ELF-1 (cell line): ENCODE measurements around the gene NFIB.

Experiments
- DNase-seq: peaks from one replicate; pipeline ENCODE4 v3.0.0-alpha.2; 2016; ENCODE audit warnings: low read depth, low spot score

Gene NFIB

DNA sequence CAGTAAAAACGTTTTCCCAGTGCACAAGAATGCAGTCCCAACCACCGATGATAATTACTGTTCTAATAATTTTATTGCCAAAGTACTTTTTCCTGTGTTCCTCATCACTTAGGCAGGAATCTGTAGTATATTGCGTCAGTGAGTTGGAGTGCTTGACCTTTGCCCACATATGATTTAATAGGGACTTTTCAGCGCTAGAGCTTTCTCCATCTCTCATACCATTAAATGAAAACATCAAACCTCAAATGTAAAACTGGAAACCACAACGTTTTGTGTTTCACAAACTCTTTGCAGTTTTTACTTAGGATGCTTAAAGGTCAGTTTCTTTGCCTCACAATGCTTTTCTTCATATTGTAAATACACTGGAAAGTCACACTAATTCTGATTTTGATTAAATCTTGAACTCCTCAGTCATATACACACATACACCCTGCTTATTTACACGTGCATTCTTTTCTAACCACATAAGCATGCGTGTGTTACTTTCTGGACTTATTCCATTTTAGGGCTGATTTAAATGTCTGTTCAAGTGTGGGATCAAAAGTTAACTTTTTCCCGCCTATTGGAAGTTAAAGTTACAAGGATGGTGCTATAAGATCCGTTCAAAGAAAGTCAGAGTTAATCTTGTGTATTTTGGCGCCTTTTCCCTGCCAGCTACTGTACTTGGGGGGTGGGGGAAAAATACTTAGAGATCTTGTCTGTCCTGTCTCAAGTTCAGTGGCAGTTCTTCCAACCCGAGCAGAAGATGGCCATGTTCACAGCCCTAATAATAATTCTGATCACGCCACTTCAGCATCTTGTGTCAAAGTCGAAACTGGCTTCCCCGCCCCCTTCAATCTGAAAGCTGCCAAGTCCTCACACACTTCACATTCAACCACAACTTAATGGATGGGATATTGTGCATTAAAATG is 6.6 kb upstream of the NFIB start:
- no peak for DNase-seq

DNA sequence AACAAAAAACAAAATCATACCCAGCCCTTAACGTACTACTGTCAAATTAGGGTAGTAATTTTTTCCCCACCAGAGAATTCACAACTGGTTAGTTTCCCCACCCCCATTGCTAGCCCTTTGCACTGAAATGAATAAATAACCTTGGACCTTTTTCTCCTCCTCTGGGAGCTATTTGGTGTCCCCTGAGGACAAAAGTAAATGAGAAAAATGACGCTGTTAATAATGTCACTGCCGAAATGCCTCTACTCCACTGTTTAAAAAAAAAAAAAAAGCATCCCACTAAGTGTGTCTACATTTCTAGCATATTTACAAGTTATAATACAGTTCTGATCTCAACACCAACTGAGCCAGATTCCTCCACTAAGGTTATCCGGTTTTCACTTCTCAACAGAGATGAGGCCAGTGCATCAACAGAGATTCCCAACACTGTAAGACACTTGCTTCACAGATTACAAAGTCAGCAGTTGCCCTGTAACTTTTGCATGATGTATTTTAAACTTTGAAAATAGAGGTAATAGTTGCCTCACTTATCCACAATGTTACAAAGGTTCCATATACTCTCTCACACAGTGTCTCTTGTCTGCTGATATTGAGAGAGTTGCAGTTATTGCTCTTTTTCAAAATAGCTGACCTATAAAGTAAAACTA is 5.1 kb upstream of the NFIB start:
- no peak for DNase-seq

DNA sequence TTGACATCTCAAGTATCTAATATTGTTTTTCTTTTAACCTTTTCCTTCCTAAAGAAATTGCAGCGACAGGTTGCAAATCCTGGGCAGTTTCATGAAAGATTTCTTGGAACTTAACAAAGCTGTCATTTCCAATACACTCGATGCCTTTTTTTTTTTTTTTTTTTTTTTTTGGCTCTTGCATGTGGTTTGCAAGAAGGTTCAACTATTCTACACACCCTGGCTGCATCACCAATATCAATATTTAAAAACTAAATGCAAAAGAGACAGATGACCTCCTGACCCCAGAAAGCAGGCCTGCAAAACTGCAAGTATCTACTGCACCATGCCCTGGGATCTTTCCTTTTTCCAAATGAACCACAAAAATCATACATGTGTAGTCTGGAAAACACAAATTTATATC is 4.4 kb upstream of the NFIB start:
- DNase-seq = no peak

DNA sequence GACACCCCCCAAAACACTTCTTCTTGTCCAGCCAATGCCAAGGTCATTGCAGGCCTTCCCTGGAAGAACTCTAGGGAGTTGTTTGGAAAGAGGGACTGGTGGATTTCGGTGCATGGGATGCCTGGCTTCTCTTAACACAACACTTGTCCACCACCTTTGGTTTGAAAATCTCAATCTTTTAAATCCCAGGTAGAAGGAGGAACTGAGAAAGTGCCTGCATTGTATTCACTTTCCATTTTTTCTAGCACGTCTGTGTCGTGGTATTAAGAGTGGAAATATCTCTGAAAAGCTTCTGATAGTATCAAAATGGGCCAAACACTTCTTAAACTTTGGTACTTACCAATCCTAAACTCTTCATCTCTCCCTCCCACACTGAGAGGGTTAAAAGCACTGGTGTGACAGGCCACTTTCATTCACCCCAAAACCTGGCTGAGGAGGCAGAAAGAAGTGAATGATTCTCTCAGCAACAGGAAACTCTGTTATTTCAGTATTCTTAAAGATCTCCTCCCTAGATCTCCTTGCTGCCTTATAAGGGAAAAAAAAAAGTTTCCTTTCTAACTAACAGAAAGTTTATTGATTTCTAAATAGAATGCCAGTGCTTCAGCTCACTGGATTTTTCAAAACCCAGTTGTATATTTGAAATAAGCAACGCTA is 3.9 kb upstream of the NFIB start:
- no peak for DNase-seq

DNA sequence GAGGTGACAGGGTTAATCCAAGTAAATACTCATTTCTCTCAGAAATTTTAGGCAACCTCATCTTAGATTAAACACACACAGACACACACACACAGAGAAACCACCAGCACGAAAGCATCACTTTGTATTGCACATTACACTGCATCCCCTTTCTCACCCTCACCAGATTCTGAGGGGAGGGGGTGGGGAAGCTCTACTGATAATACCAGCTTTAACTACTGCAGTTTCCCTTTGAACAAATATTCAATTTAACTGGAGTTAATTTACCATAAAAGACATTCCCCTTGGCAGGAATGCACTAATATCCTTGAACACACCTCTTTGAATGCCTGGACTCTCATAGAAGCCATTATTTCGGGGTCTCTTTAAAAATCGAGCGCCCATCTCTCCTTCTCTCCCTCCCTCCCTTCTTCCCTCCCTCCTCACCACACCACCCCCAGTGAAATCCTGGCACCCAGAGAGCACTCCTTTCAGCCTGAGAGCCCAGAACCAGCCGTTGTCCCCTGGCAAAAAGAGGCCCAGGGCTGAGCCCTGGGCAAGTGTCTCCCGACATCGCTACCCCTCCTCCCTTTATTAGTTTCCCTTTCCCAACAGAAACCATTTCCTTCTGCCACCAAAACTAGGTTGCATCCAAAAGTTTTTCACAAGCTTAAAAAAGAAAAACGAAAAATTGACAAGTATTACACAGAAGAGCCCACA is 2.8 kb upstream of the NFIB start:
- no peak for DNase-seq

DNA sequence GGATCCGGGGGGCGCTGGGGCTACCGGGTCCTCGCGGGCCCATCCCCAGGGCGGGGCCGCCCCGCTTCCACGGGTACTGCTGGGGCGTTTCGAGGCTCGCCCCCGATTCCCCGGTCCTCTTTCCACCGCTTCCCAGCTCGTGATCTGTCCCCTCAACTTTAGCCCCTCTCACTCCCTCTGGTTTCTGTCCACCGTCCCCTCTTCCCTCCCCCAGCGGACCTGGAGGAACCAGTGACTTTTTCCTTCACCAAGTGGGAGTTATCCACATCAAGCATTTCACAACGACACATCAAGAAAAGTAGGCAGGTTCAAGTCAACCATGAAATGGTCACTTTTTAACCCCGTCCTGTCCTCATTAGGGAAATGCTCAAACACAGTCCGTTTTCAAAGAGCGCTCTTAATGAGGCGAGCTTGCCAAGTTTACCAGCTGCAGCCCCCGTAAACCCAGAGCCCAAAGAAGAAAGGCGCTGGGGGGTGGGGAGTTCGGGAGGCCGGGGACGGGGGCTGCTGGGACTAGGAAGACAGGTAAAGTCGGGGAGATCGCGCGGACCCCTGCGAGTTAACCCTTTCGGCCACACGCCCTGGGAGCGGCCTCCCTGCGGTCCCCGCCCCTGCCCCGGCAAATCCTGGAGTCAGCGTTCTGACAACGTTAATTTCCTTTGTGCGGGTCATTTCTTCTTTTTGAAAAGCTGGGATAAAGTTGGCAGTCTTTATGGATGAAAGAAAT is 2.1 kb upstream of the NFIB start:
- DNase-seq = peak; percentile 53

DNA sequence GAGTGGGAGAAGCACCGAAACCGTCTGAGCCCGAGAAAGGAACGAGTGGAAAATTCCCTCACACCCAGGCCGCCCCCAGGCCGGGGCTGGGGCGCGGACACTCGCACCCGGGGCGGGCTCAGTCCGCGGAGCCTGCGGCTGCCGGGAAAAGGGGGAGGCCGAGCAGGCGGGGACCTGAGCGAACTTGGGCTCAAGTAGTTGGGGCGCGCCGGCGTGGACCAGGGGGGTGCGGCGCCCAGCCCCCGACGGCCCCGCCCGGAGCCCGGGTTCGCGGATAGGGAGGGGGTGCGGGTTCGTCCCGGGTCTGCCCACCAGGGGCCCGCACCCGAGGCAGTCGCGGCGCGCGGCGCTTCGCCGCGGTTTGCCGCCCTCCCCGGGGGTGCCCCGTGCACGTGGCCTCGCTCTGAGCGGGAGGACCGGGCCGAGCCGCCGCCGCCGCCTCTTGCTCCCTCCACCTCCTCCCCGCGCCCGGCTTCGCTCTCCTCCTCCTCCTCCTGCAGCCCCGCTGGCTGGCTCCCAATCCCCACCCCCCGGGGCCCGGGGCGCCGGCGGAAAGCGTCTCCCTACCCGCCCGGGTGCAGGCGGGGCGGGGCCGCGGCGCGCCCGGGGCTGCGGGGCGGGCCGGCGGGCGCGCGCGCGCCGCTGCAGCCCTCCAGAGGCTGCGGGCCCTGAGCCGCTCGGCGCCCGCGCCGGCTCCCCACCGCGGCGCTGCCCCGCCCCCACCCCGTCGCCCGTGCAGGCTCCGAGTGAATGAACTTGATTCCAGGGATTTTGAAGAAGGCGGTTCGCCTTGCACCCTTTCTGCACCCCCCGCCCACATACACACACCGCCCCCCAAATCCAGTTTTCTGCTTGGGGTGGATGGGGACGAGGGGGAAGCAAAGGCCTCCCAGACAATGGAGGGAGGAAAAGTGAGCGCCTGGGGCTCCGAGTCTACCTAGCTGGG is 1.3 kb upstream of the NFIB start:
- peak; percentile 50 for DNase-seq

DNA sequence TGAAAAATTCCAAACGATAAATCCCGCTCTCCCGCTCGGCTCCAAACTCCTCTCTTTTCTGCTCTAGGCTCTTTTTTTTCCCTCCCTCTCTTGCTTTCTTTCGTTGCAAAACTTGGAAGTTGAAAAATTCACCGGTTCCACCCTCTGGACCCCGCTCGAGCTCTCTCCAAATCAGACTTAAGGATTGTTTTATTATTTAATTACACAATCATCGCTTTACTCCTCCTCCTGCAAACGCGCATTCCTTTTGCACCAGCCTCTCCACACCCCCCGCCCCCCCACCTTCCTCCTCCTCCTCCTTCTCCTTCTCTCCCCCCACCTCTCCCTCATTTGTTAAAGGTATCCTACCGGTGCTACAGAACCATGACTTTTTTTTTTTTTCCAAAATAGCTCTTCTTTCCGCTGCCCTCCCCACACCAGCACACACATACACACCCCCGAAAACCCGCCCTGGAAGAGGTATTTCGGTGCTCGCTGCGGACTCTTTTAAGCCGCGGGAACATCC is 535 bp upstream of the NFIB start:
- peak; percentile 56 for DNase-seq

DNA sequence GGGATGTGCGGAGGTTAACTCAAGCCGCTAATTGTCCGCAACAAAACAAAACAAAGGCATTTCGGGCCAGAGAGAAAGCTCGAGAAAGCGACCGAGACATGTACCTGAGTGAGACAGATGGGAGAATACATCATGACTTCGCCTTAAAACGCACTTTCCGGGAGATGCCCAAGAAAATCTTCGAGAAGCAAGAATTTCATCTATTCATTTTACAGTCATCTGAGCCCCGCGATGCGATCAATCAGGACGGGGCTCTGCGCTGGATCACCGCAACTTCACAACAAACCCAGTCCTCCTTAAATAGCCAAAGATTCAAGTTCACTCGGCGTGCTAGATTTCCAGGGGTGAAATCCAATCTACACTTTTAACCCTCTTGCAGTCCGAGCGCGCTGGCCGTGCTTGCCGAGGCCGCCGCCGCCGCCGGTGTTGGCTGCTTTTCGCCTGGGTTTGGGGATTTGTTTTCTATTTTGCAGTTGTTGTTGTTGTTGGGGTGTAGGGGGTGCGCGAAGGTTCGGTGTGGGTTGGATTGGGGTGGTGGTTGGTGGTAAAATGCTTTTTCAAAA is 482 bp downstream of the NFIB start:
- DNase-seq = peak; percentile 52

DNA sequence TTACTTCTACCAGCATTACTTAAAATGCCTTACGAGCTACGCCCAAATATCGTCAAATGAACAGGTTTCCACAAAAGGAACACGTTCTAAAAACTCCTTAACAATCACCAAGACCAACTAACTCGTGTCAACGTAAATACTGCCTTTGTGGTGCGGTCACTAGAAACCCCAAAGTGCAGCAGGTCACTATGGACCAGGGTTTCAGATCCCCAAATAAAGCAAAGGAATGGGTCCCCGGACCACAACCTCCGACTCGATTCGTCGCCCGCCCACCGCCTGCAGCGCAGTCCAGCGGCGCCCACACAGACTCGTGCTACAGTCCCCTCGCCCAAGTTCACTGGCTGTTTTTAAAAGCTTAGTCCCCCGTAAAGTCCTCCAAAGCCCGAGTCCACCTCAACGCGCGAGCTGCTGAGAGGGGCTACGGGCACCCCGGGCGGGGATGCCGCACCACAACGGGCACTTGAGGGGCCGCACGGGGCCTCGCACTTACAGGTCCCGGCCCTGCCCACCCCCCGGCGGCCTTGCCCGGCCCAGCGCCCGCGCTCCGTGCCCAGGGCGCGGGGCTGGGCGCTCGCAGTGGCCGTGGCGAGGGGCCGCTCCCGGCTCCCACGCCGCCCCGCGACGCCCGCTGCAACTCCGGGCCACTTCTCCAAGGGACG is 1.1 kb downstream of the NFIB start:
- peak; percentile 44 for DNase-seq

DNA sequence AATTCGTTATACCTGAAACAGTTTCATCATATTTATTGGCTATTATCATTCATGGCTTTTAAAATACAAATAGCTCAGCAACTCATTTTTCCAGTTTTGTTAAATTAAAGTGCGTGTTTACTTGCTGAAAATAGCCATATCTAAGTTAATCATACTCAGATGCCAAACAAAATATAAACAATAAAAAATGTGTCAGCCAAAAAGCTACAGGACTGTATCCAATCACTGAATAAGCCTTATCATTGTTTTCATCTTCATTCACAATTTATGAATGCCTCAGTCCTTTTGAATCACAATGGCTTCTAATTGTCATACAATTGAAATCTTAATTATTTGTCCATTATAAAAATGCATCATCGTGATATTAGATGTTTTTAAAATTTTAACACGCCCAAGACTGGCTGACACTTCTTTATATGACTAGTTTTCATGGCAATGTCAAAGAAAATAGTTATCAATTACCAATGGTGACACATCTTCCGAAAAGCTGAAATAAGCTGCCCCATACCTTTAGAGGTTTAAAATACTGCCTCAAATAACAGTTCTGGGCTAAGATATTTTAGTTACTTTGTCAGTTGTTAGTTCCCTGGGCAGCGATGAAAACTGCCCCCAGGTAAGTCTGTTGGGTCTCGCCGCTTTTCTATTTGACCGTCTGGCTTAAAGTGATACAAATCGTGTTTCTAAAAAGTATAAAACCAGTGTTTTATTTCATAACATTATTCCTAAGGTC is 1.8 kb downstream of the NFIB start:
- DNase-seq = no peak

DNA sequence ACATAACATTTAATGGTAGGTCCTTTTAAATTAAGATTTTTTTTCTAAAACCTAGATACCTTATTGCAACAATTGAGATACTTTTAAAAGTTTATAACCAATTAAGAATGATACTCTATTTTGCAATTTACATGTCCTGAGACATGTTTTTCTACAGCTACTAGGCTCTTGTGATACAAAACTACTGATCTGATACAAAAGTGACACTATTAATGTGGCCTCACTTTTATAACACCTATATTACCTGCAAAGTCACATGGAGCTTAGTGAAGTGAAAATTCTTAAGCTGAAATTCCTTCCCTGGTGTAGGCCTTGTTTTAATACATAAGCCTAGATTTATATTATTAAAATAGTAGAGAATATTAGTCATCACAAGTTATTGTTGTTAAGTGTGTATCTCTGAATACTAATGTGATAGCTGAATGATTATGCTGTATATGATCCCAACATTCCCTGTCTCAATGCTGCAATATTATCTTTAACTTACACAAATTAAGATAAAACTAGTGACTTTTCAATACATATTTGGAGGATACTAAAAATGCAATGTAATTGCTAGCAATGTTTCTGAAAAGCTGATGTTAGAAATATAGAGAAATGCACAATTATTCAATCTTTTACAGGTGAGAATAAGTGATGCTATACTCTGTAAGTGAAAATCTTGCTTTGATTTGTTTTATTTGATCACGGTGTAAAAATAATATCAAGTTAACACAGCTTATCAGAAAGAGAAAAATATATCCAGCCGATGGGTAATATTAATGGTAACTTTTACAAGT is 2.6 kb downstream of the NFIB start:
- no peak for DNase-seq

DNA sequence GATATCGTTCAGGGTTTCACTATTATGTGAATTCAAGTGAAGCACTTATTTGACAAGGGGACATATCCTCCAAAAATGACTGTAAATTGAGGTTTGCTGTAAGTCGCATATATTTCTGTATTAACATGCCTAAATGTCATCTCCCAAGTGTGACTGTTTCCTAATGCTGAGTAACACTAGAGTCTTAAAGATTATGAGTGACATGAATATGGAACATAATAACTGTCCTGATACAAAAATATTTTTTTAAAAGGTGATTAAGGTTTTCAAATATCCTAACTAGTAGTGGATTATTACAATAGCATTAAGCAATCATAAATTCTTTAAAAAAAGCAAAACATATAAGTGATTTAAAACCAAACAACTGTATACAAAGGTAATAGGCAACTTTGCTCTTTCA is 3.6 kb downstream of the NFIB start:
- DNase-seq = no peak

DNA sequence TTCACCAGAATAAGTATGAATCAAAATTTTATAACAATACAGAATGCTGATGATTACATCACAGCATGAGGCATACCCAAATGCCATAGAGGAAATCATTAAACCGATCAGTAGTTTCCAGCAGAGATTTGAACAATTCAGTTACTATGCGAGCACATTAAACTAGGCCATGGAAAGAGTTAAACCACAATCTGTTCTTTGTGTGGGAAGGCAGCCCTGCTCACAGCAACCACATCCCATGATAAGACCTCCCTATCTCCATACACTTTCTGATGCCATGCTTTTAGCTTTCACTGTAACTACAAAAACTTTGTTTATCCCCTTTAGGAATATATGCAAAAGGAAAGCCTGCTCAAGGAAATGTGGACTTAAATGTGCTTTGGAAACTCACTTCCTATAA is 4.5 kb downstream of the NFIB start:
- no peak for DNase-seq

DNA sequence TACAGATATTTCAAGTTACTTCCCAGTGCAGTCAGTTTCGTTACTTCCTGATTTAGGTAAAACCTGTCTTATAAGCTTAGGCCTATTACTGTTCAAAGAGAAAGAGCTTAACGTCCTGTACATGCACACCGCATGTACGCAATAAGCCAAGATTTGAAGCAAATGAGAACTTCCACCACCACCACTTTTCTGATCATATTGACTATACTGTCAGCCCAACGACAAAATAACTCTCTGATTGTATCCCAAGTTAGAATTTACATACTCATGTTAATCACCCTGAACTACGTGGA is 5.1 kb downstream of the NFIB start:
- DNase-seq = no peak

DNA sequence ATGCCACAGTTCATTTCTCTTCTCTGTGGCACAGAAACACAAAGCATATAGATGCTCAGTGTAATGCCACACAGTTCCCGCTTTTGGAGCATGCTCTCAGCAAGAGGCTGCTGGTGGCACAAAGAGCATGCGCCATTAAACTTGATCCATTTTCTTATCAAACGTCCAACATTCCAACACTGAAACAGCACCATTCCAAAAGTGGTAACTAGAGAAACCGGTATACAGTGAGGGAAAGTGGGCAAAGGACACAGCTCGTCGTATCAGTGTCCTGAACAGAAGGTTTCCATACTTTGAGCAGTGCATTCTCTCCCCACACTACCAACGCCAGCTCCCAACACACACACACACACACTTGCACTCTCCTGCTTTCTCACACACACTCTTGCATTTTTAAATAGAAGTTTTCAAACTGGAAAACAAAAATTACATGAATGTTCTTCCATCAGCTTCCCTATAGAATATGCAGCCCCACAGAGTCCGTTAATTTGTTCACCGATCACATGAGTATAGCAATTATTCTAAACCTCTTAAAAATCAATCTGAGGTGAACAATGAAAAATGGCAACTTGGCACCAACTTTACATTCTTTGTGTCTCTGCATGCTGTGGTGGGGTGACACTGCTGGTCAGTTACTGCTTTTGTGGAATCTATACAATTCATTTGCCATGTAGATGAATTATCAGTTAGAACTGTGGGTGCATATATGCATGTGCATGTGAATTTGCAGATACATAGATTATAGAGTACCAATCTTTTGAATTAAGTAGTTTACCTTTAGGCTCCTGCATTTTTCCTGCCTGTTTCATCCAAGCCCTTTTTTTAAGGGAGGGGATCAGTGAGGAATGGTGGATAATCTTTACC is 5.7 kb downstream of the NFIB start:
- DNase-seq = no peak
